Ovary (tissue), 3 donors: ENCODE data around the gene SRCAP.

Source experiments
- CTCF ChIP-seq, 3 donors: fragments of 450-650 bp in 2 of 3; fragments of 200-600 bp in 1 of 3; IDR thresholded peaks; one replicate each; pipeline versions ENCODE4 v1.5.1 to v1.8.0; 2016 to 2022; ENCODE audit warnings: antibody characterized with exemption in 3 of 3, mild to moderate bottlenecking in 1 of 3
- EP300 ChIP-seq: sonication (generic); formaldehyde crosslinking; IDR thresholded peaks from one replicate; pipeline ENCODE4 v1.6.1; 2017; ENCODE audit warnings: antibody characterized with exemption
- POLR2A ChIP-seq: fragments of 450-650 bp; IDR thresholded peaks from one replicate; pipeline ENCODE4 v1.6.1; 2017; ENCODE audit warnings: antibody characterized with exemption, mild to moderate bottlenecking, moderate library complexity
- donor health status: DM: no; HTN: no; CAD: no.

- TF ChIP-seq CTCF (IDR thresholded peaks at IDR 0.05) (no peak), POLR2A (no peak), EP300 (no peak)
These were observed 52.0 kb downstream of the SRCAP start for GRCh38 chr16:30750876-30751465.
